ENCODE data around the gene HIRA.

DNA sequence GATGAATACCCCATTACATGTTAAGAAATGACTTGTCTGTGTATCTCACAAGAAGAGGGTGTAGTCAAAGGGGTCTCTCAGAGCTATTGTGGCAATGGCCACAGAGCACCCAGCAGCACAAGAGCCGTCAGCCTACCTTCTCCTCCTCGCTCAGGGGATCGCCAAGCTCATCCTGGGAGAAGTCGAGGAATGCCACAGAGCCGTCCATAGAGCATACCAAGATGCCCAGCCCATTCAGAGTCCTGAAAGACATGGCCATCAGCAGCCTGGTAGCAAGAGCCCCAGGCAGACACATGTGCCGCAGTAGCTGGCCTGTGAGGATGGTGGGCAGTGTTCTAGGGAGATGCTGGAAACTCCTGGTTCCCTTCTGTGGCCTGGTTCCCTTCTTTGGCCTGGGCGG, 44.0 kb downstream of the HIRA start:
- TF ChIP-seq, protein P1, sequence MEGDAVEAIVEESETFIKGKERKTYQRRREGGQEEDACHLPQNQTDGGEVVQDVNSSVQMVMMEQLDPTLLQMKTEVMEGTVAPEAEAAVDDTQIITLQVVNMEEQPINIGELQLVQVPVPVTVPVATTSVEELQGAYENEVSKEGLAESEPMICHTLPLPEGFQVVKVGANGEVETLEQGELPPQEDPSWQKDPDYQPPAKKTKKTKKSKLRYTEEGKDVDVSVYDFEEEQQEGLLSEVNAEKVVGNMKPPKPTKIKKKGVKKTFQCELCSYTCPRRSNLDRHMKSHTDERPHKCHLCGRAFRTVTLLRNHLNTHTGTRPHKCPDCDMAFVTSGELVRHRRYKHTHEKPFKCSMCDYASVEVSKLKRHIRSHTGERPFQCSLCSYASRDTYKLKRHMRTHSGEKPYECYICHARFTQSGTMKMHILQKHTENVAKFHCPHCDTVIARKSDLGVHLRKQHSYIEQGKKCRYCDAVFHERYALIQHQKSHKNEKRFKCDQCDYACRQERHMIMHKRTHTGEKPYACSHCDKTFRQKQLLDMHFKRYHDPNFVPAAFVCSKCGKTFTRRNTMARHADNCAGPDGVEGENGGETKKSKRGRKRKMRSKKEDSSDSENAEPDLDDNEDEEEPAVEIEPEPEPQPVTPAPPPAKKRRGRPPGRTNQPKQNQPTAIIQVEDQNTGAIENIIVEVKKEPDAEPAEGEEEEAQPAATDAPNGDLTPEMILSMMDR (IDR thresholded peaks at IDR 0.05): no peak
- no peak for TF ChIP-seq POLR2A (IDR thresholded peaks at IDR 0.05)
